GM12875 (cell line): Measurements from ENCODE around the gene ZHX3.
A peak's percentile ranks its signal among the peaks of the same experiment; 100 is the strongest.

Source experiments
- H3K4me3 ChIP-seq: one replicate; pipeline ENCODE4 v1.5.1; 2011; ENCODE audit warnings: low read depth, low read length, control low read depth
- CTCF ChIP-seq: IDR thresholded peaks from 2 replicates; pipeline ENCODE4 v1.5.1; 2011; ENCODE audit warnings: low read depth, mild to moderate bottlenecking, control low read depth, inconsistent platforms, low read length, moderate library complexity, borderline replicate concordance; ENCODE audit not compliant: insufficient read depth

The ZHX3 gene

DNA sequence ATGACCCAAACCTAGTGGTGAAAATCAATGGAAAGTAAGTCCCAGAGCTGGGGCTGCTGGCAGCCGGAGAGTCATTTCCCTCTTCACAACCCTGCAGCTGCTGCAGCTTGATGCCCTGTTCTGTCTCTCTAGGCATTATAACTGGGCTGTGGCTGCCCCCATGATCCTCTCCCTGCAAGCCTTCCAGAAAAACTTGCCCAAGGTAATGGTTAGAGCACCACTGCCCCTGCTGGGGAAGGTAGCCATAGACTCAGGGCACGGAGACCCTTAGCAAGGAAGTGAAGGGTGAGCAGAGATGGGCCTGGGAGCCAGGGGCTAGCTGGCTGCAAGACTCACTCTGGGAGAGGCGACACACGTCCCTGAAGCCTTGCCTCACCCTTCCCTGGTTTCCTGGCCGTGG lies 35.1 kb upstream of the ZHX3 start:
- no peak overlapping the region for H3K4me3 ChIP-seq
- TF ChIP-seq CTCF, result 0 out of 2 replicates have a peak, but pooled peaks have one; percentile 7

DNA sequence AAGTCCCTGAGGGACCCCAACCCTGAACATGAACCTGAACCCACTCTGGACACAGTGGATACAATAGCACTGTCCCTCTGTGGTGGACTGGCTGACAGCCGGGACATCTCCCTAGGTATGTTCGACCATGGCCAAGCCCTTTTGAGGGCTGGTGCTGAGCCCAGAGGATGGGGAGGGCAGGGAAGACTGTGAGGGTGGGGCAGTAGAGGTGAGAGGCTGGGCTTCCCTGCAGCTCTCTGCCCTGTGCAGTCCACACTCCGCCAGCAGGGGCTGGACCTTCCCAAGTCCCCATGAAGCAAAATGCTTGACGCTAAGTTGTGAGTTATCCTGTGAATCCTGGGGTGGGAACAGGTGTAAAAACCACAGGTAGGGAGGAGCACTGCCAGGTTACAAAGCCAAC lies 34.6 kb upstream of the ZHX3 start:
- no peak overlapping the region for H3K4me3 ChIP-seq
- peak; percentile 19; the same call in 1 of the 2 replicates for TF ChIP-seq CTCF

GRCh38 chr20:41350408-41350962 lies 33.0 kb upstream of the ZHX3 start:
- H3K4me3 ChIP-seq, result no peak overlapping the region
- no peak for TF ChIP-seq CTCF

- no peak for TF ChIP-seq CTCF
- H3K4me3 ChIP-seq, result no peak overlapping the region
These were observed 32.4 kb upstream of the ZHX3 start for GRCh38 chr20:41349943-41350342.

GRCh38 chr20:41349266-41349665 lies 31.7 kb upstream of the ZHX3 start:
- no peak for TF ChIP-seq CTCF

GRCh38 chr20:41348430-41349172 lies 31.1 kb upstream of the ZHX3 start:
- no peak for TF ChIP-seq CTCF
- H3K4me3 ChIP-seq, result no peak overlapping the region

More at GRCh38 chr20:41349266-41349665, 31.7 kb upstream of the ZHX3 start:
- no peak overlapping the region for H3K4me3 ChIP-seq
